ENCODE data around the gene DST. TPM values are rescaled to one million over a fixed set of nuclear protein-coding genes. Genes with fewer than 3 reads are reported as not detected.

DST gene
- polyA plus RNA-seq, 3 donors = 1.1 to 7.4 (median 3.2) TPM

DNA sequence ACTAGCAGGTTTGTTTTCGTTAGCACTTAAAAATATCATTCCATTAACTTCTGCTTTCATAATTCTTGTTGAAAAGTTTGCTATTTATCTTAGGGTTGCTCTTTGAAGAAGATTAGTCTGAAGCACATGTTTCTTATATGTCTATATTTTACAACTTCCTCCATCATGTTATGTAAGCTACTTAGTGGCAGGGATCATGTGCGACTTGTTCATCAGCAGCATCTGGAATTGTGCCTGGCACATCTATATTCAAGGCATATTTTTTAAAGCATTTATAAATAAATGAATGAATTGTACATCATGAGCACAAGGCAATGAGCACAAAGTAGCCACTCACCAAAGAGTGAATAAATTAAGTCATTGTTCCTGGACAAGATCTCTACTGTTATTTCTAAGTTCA lies 208.1 kb downstream of the DST start:
- Histone ChIP-seq H3K9me3 (replicated peaks in 1 of 2; ENCODE audit: control insufficient read depth in 1 of 2, insufficient read depth in 1 of 2, low read length in 2 of 2) (peaks cover 19 to 37% of the 10 kb centered on the region in 2 donors), H2AFZ (ENCODE audit: insufficient read depth, low read depth, low read length, poor library complexity, severe bottlenecking) (no peak overlapping the region), H3K4me2 (replicated peaks; ENCODE audit: extremely low read depth, low read length, poor library complexity, severe bottlenecking) (no peak overlapping the region), H3K27me3 (ENCODE audit: control insufficient read depth in 2 of 2, insufficient read depth in 2 of 2, low read length in 2 of 2) (no peaks in the 10 kb centered on the region), H3K36me3 (replicated peaks in 1 of 2; ENCODE audit: control insufficient read depth in 1 of 2, insufficient read depth in 2 of 2, low read length in 2 of 2) (no peaks in the 10 kb centered on the region), H3K79me2 (ENCODE audit: insufficient read depth, low read length) (no peaks in the 10 kb centered on the region), H3K27ac (ENCODE audit: low read depth in 1 of 2, low read length in 2 of 2) (no peak overlapping the region), H3K4me3 (replicated peaks in 1 of 3; ENCODE audit: low read depth in 2 of 3, low read length in 3 of 3) (no peak overlapping the region), H3K9ac (ENCODE audit: insufficient read depth, low read length, poor library complexity, severe bottlenecking) (no peak overlapping the region), H3K4me1 (ENCODE audit: control insufficient read depth in 1 of 2, insufficient read depth in 2 of 2, low read length in 2 of 2) (no peaks in the 10 kb centered on the region), H4K20me1 (ENCODE audit: insufficient read depth, low read length) (no peaks in the 10 kb centered on the region)
- WGBS (ENCODE audit: insufficient coverage) = no CpG with 5 or more reads among the region's 2 CpGs
- TF ChIP-seq, protein P1, sequence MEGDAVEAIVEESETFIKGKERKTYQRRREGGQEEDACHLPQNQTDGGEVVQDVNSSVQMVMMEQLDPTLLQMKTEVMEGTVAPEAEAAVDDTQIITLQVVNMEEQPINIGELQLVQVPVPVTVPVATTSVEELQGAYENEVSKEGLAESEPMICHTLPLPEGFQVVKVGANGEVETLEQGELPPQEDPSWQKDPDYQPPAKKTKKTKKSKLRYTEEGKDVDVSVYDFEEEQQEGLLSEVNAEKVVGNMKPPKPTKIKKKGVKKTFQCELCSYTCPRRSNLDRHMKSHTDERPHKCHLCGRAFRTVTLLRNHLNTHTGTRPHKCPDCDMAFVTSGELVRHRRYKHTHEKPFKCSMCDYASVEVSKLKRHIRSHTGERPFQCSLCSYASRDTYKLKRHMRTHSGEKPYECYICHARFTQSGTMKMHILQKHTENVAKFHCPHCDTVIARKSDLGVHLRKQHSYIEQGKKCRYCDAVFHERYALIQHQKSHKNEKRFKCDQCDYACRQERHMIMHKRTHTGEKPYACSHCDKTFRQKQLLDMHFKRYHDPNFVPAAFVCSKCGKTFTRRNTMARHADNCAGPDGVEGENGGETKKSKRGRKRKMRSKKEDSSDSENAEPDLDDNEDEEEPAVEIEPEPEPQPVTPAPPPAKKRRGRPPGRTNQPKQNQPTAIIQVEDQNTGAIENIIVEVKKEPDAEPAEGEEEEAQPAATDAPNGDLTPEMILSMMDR (IDR thresholded peaks at IDR 0.05) = no peak
- H3K4me3 Mint-ChIP-seq = no peak overlapping the region
- intact Hi-C loops (cut with micrococcal nuclease) = no loop called here
- no peaks in the 10 kb centered on the region for H3K4me1 Mint-ChIP-seq
- peaks cover 22 to 43% (median 38%) of the 10 kb centered on the region in 7 donors for H3K9me3 Mint-ChIP-seq
- DNase-seq = no peak
- H3K27ac Mint-ChIP-seq = no peak overlapping the region
- peaks cover 0 to 14% (median 0%) of the 10 kb centered on the region in 3 donors for H3K27me3 Mint-ChIP-seq (ENCODE audit: low read depth in 3 of 3)
- H3K36me3 Mint-ChIP-seq = no peaks in the 10 kb centered on the region

DNA sequence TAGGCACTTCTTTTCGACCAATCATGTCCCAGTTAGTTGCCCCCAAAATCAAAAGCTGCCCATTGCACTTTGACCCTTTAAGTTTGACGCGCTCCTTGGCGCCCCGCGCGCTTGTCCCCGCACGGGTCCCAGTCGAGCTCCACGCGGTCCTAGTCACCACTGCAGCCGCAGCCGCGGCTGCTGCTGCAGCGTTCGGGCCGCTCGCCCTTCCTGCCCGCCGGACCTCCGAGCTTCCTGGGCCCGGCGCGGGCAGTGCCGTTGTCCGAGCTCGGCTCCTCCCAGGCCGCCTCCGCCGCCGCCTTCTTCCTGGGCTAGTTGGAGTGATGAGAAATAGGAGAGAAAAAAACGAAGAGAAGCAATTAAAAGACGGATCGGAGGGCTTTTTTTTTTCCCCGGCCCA lies 209.6 kb downstream of the DST start:
- peaks cover 0 to 14% (median 0%) of the 10 kb centered on the region in 3 donors for H3K27me3 Mint-ChIP-seq (ENCODE audit: low read depth in 3 of 3)

More for the DNA sequence above, 209.6 kb downstream of the DST start:
- H4K20me1 ChIP-seq (ENCODE audit: insufficient read depth, low read length) = no peaks in the 10 kb centered on the region
- no peaks in the 10 kb centered on the region for H3K36me3 Mint-ChIP-seq
- no peak overlapping the region for H2AFZ ChIP-seq (ENCODE audit: insufficient read depth, low read depth, low read length, poor library complexity, severe bottlenecking)
- TF ChIP-seq, protein P1 (IDR thresholded peaks at IDR 0.05) = no peak
- intact Hi-C loops (cut with micrococcal nuclease) = no loop called here
- H3K4me1 ChIP-seq (ENCODE audit: control insufficient read depth in 1 of 2, insufficient read depth in 2 of 2, low read length in 2 of 2) = no peaks in the 10 kb centered on the region
- H3K4me3 Mint-ChIP-seq = no peak overlapping the region
- H3K9me3 ChIP-seq (replicated peaks in 1 of 2; ENCODE audit: control insufficient read depth in 1 of 2, insufficient read depth in 1 of 2, low read length in 2 of 2) = peaks cover 19 to 36% of the 10 kb centered on the region in 2 donors
- no peak overlapping the region for H3K27ac ChIP-seq (ENCODE audit: low read depth in 1 of 2, low read length in 2 of 2)
- no peak overlapping the region for H3K9ac ChIP-seq (ENCODE audit: insufficient read depth, low read length, poor library complexity, severe bottlenecking)
- no peak overlapping the region for H3K4me3 ChIP-seq (replicated peaks in 1 of 3; ENCODE audit: low read depth in 2 of 3, low read length in 3 of 3)
- DNase-seq = no peak
- H3K79me2 ChIP-seq (ENCODE audit: insufficient read depth, low read length) = no peaks in the 10 kb centered on the region
- H3K27me3 ChIP-seq (ENCODE audit: control insufficient read depth in 2 of 2, insufficient read depth in 2 of 2, low read length in 2 of 2) = no peaks in the 10 kb centered on the region
- peak overlapping the region in 1 of 7 donors; percentile 33 for H3K27ac Mint-ChIP-seq
- H3K4me1 Mint-ChIP-seq = no peaks in the 10 kb centered on the region
- peaks cover 22 to 40% (median 34%) of the 10 kb centered on the region in 7 donors for H3K9me3 Mint-ChIP-seq
- H3K36me3 ChIP-seq (replicated peaks in 1 of 2; ENCODE audit: control insufficient read depth in 1 of 2, insufficient read depth in 2 of 2, low read length in 2 of 2) = no peaks in the 10 kb centered on the region
- no peak overlapping the region for H3K4me2 ChIP-seq (replicated peaks; ENCODE audit: extremely low read depth, low read length, poor library complexity, severe bottlenecking)
- 85% methylated on average over 28 of the region's 36 CpGs for WGBS (ENCODE audit: insufficient coverage)

Measured in CD14-positive monocyte (primary cell).